ENCODE data around the gene MRPS24.

DNA sequence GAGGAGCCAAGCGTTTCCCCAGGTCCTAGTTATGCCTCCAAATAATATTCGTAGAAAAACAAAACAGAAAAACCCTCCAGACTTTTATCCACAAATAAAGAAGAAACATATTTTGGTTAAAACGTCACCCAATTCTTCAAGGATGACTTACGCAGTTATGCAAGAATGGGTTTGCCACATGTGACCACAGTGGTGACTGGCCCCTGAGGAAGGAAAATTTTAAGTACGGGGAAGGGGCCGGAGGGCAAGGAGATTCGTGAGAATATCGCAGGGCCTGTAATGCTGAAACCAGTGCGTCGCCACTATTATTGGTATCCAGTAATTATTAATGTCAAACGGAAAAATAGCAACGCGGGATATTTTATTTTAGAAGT, 537 bp upstream of the MRPS24 start:
- TF ChIP-seq, protein P1, sequence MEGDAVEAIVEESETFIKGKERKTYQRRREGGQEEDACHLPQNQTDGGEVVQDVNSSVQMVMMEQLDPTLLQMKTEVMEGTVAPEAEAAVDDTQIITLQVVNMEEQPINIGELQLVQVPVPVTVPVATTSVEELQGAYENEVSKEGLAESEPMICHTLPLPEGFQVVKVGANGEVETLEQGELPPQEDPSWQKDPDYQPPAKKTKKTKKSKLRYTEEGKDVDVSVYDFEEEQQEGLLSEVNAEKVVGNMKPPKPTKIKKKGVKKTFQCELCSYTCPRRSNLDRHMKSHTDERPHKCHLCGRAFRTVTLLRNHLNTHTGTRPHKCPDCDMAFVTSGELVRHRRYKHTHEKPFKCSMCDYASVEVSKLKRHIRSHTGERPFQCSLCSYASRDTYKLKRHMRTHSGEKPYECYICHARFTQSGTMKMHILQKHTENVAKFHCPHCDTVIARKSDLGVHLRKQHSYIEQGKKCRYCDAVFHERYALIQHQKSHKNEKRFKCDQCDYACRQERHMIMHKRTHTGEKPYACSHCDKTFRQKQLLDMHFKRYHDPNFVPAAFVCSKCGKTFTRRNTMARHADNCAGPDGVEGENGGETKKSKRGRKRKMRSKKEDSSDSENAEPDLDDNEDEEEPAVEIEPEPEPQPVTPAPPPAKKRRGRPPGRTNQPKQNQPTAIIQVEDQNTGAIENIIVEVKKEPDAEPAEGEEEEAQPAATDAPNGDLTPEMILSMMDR (IDR thresholded peaks at IDR 0.05 in 2 of 3, conservative IDR thresholded peaks at IDR 0.05 in 1 of 3; ENCODE audit: borderline replicate concordance in 1 of 3, insufficient read depth in 1 of 3, low read depth in 2 of 3, low read length in 2 of 3) = no peak
- TF ChIP-seq POLR2AphosphoS5 (IDR thresholded peaks at IDR 0.05; ENCODE audit: low read depth, low read length) = no peak
- no peak for TF ChIP-seq JUND (IDR thresholded peaks at IDR 0.05)
